ENCODE measurements around the gene FITM1.

Gene FITM1

DNA sequence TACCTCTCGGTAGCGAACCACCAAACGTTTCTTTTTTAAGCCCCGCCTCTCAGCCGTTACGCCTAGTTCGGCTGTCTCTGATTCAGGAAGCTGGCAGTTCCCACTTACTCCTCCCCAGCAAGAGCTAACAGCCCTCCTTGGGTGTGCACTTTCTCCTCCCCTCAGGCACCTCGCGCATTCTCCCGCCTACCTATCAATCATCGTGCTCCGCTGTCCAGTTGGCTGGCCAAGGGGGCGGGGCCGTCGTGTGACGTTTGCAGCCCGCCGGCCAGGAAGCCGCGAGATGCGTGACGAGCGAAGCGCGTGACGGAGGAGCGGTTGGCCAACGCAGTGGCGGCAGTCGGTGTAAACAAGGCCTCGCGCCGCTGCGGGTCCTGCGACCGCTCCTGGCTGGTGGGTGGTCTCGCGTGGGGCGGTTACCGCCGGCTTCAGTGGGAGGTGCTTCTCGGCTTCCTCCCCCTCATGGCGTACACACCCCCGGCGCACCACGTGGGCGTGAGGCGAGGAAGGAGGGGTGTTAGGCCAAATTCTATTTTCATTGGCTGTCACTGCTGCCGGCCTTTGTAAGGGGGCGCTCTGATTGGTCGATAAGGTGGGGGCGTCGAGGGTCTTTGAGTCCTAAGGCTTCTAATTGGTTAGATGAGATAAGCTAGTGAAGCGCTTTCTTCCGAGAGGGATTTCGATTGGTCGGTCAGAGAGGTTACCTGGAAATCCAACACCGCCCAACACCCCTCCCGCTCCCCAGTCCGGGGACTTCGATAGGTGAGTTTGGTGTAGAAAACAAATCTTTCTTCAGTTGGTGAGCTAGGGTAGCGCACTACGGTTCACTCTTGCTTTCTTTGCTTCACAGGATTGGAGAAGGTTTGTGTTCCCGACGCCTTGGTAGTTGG is 15.7 kb upstream of the FITM1 start, which contains the start of the genes DCAF11 and NRL:
TSS of gene DCAF11 (plus strand) at position 246 of the 890 bp plus-strand sequence. CDS start 818 bp downstream, outside the sequence.
TSS of gene NRL (minus strand) at position 418 of the 890 bp plus-strand sequence. CDS start 32,101 bp downstream, outside the sequence.
- peak; percentile 95 to 99 (median 98) for DNase-seq
- intact Hi-C loops (cut with DNase I): loop anchor here (2.0 kb wide), 1 partner anchor 26 kb away; the partner anchor contains the start of gene EMC9

DNA sequence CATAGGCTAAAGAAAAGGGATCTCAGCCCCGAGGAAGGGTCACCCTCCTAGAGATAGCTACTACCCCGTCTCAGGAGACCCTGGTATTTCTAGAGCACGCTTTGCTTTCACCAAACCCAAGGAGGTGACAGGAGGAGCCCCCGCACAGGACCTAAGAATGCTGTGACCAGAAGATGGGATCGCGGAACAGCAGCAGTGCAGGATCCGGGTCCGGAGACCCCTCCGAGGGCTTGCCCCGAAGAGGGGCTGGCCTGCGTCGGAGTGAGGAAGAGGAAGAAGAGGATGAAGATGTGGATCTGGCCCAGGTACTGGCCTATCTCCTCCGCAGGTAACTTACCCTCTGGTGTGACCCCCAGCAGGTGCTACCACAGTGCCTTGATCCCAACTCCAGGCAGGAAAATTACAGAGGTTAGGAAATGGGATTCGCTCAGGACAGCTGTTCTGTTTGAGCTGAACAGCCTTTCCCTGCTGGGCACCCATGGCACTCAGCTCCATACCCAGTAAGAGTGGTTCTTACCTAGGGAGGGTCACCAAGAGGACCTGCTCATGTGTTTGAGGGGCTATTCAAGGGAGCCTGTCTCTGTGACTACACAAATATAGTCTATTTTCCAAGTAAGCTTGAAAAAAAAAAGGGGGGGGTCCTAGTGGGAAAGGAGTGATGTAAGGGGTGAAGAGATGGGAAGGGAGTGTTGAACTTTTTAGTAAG is 14.9 kb upstream of the FITM1 start:
- intact Hi-C loops (cut with DNase I): loop anchor here (2.0 kb wide), 1 partner anchor 25 kb away; the partner anchor contains the start of gene EMC9
- DNase-seq: no peak

DNA sequence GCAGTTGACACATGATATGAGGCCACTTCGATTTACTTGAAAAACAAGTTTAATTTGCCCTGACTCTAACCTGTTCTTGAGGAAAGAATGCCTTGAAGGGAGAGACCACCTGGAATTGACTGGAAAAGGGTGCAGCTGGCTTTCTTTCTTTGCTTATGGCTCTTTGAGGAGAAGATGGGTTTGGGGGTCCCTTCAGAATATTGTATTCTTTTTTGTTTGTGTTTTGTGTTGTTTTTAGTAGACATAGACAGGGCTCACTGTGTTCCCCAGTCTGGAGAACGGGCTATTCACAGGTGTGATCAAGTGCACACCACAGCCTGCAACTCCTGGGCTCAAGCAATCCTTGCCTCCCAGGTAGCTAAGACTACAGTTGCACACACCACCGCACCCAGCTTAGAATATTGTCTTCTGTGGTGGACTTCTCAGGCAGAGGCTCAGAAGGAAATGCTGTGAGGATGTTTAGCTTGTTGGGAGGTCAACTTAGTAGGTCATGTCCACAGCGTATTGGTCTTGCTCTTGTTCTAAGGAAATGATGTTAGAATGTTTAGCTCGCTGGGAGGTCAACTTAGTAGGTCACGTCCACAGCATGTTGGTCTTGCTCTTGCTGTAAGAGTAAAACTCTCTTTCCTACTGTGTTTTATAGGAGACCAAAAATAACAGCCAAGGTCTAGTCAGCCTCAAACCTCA is 14.2 kb upstream of the FITM1 start:
- intact Hi-C loops (cut with DNase I): no loop called here
- no peak for DNase-seq

DNA sequence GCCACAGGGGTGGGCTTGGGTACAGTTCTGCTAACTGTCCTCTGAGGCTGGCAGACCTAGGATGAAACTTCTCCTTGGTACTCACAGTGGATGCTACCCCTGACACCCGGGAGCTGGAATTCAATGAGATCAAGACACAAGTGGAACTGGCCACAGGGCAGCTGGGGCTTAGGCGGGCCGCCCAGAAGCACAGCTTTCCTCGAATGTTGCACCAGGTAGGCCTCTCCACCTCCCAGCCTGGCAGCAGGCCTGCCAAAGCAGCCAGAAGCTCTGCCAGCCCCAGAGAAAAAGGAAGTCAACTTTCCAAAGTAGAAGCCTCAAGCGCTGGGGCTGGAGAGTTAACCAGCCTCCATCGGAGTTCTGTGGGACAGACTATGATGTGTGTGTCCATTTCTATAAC is 13.3 kb upstream of the FITM1 start:
- DNase-seq: no peak
- intact Hi-C loops (cut with DNase I): no loop called here

DNA sequence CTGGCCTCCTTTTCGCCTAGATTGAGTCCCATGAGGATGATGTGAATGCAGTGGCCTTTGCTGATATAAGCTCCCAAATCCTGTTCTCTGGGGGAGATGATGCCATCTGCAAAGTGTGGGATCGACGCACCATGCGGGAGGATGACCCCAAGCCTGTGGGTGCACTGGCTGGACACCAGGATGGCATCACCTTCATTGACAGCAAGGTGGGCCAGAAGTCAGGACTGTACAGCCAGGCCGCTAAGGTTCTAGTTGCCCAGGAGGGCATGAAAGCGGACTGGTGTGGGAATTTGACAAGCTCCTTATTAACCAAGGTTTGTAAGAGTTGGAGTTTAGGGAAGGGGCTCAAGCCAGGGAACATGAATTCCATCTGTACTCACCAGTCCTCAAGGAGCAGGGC is 10.8 kb upstream of the FITM1 start:
- DNase-seq: no peak
- intact Hi-C loops (cut with DNase I): no loop called here

DNA sequence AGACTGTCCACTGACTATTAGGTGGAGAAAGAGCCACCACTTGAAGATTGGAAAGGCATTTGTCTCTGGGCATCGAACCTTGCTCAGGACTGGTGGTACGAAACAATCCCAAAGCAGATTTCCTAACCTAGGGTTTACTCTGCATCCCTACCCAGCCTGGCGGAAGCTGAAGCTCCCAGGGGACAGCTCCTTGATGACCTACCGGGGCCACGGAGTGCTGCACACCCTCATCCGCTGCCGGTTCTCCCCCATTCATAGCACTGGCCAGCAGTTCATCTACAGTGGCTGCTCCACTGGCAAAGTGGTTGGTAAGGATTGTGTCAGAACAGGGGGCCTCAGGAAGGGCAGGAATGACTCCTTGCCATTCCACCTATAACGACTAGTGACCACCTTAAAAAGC is 9.2 kb upstream of the FITM1 start:
- intact Hi-C loops (cut with DNase I): no loop called here

DNA sequence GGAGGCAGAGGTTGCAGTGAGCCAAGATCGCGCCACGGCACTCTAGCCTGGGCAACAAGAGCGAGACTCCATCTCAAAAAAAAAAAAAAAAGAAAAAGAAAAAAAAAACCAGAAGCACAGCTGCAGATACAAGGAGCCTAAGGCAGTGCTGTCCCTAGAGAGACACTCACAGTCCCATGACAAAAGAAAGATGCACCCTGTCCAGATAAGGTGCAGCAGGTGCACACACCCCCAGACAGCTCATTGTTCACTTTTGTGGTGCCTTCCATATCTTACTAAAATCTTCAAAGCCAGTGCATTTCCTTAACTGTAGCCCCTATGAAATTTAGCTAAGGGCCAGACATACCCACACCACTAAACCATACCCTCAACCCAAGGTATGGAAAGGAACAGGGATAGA is 8.0 kb upstream of the FITM1 start:
- no peak for DNase-seq
- intact Hi-C loops (cut with DNase I): no loop called here

More for the DNA sequence above, 9.2 kb upstream of the FITM1 start:
- no peak for DNase-seq

DNA sequence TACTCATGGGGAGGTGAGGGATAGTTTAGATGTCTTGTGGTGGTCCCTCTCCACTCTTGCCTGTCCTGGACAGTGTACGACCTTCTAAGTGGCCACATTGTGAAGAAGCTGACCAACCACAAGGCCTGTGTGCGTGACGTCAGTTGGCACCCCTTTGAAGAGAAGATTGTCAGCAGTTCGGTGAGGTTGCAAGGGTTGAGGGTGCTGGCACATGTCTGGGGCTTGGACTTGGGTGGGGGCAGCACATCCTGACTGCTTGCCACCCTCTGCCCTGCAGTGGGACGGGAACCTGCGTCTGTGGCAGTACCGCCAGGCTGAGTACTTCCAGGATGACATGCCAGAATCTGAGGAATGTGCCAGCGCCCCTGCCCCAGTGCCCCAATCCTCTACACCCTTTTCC is 7.6 kb upstream of the FITM1 start:
- no peak for DNase-seq
- intact Hi-C loops (cut with DNase I): no loop called here

DNA sequence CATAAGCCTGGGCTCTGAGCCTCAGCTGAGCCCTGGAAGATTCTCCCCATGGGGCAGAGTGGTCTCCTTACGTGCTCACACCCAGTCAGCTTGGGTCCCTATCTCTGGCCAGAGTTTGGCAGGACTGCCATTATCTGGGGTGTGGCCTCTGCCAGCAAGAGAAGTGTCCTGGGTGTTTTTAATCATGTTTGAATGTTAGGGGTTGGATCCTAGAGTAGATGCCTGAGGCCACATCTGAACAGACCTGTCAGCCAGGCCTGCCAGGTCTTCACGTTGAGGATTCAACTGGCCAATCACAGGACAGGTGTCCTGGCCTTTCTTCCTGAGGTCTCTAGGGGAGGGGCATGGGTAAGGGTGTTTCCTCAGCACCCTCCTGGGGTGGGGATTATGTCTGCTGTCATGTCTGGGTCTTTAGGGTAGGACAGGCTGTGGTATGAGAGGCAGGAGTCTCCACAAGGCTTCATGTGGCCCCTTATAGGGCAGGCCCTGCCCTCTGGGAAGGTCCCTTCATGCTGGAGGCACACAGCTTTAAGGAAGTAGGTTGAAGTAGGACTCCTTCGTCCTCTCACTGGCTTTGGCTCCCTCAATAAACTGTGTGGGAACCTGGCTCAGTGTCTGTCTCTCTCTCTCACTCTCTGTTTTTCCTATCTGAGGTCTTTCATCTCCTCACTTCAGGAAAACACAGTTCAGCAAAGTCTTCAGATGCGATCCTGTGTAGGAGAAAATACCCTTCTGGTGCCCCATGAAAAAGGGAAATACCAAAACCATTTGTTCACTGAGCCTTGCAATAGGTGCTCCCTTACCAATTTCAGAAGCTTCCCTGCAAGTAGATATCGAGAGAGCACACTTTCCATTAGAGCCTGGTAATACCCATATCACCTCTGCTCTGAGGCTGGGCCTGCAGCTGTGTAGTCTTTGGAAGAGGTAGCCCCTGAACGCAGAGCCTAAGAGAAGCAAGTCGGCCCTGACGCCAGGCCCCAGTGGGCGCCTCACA is 6.7 kb upstream of the FITM1 start:
- intact Hi-C loops (cut with DNase I): no loop called here

DNA sequence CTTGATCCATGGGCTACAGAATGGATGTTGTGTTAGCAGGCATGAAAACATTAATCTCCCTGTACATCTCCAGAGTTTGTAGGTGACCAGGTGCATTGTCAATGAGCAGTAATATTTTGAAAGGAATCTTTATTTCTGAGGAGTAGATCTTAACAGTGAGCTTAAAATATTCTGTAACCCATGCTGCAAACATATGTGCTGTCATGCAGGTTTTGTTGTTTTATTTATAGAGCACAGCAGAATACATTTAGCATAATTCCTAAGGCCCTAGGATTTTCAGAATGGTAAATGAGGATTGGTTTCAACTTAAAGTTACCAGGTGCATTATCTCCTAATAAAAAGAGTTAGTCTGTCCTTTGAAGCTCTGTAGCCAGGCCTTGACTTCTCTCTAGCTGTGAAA is 3.5 kb upstream of the FITM1 start:
- DNase-seq: no peak
- intact Hi-C loops (cut with DNase I): no loop called here

More for the DNA sequence above, 6.7 kb upstream of the FITM1 start:
- no peak for DNase-seq

DNA sequence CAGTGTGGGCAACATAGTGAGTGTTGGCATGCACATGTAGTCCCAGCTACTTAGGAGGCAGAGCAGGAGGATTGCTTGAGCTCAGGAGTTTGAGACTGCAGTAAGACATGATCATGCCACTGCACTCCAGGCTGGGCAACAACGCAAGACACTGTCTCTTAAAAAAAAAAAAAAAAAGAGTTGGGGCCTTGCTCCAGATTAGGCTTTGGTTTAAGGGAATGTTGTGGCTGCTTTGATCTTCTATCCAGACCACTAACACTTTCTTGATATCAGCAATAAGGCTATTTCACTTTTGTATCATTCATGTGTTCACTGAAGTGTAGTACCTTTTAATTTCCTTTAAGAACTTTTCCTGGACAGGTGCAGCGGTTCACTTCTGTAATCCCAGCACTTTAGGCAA is 2.8 kb upstream of the FITM1 start:
- intact Hi-C loops (cut with DNase I): no loop called here
- no peak for DNase-seq

DNA sequence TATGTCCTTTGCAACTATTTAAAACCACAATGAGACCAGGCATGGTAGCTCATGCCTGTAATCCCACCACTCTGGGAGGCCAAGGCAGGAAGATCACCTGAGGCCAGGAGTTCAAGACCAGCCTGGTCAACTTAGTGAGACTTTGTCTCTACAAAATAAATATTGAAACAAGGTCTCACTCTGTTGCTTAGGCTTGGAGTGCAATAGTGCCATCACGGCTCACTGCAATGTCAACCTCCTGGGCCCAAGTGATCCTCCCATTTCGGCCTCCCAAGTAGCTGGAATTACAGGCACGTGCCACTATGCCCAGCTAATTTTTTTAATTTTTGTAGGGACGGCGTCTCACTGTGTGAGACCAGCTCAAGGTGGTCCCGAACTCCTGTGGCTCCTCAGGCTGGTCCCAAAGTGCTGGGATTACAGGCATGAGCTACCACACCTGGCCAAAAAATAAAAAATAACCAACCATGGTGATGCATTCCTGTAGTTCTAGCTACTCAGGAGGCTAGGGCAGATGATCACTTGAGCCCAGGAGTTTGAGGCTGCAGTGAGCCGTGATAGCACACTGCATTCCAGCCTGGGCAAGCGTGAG is 955 bp upstream of the FITM1 start:
- intact Hi-C loops (cut with DNase I): no loop called here
- no peak for DNase-seq

DNA sequence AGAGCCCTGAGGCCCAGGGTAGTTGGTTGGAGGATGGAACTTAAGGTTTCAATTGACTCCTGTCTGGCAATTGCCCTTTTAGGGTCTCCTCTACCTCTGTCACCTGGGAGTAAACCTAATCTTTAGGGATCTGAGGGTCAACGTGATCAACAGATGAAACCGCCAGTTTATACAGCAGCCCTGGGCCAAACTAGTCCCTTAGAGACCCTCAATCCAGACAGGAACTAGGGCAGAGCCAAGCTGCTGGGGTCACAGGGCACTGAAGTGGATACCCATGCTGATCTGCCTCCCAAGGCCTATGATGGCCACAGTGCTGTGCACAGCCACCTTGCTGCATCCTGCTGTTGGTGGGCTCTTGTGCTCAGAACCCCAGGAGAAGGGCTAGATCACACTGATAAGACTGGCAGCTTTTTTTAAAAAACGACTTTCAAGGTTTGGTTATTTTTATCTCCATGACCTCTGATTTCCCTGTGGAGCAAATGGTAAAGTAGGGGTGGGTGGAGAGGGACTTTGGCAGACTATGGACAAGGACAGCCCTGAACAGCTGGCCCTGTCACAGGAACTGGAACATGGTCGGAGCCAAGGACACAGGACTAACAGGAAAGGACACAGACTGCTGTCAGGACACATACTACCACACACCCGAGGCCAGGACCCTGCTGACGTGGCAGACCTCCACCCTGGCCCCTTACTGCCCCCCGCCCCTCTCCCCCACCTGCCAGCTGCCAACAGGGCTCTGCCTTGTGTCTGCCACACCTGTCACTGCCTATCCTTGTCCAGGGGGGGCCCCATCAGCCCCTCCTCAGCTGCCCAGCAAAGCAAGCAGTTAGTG is 474 bp downstream of the FITM1 start:
- DNase-seq: no peak
- intact Hi-C loops (cut with DNase I): no loop called here

DNA sequence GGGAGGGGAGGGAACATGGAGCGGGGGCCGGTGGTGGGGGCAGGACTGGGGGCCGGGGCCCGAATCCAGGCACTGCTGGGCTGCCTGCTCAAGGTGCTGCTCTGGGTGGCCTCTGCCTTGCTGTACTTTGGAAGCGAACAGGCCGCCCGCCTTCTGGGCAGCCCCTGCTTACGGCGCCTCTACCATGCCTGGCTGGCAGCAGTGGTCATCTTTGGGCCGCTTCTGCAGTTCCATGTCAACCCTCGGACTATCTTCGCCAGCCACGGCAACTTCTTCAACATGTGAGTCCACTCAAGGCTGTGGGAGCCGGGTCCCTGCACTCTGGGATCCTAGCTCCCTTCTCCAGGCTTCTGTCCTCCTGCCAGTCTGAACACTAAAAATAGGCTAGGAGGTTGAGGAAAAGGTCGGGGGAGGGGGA is 1.1 kb downstream of the FITM1 start:
- intact Hi-C loops (cut with DNase I): no loop called here
- DNase-seq: no peak

DNA sequence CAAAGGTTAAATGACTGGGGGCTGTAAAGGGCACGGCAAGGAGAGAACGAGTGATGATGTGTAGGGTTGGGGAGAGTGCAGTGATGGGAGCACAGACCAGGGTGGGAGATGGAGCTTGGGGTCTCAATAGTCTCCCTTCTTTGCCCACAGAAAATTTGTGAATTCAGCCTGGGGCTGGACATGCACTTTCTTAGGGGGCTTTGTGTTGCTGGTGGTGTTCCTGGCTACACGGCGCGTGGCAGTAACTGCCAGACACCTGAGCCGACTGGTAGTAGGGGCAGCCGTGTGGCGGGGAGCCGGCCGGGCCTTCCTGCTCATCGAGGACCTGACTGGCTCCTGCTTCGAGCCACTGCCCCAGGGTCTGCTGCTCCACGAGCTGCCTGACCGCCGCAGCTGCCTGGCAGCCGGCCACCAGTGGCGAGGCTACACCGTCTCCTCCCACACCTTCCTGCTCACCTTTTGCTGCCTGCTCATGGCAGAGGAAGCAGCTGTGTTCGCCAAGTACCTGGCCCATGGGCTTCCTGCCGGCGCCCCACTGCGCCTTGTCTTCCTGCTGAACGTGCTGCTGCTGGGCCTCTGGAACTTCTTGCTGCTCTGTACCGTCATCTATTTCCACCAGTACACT is 1.7 kb downstream of the FITM1 start:
- intact Hi-C loops (cut with DNase I): no loop called here
- no peak for DNase-seq

DNA sequence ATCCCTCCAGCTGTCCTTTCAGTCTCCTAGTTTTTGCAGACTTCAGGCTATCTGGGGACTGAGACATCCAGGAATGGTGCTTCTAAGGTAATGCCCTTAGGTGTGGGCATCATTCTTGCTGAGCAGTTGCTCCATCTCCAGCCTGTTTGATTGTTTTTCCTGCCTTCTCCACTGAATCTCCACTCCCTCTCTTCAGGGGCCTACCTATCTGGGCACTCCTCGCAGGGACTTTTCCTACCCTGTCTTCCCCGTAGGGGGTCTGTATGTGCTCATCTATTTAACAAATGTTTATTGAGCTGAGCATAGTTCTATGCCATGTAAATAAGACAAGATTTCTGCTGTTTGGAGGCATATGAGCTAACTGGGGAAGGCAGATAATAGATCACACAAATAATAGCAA is 2.5 kb downstream of the FITM1 start:
- no peak for DNase-seq
- intact Hi-C loops (cut with DNase I): no loop called here

DNA sequence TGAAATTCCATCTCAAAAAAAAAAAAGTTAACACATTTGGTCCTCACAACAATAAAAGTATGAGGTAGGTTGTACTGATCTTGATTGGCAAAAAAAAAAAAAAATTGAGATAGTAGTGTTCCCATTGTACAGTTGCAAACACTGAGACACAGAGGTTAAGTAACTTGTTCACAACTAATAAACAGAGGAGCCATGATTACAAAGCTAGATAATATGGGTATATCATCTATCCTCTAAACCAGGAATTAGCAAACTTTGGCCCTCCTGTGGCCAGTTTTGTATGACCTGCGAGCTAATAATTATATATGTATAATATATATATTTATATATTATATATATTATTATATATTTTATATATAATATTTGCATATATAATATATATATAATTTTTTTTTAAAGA is 3.3 kb downstream of the FITM1 start:
- DNase-seq: no peak
- intact Hi-C loops (cut with DNase I): no loop called here

Data from head of caudate nucleus (tissue), 42 donors.